ENCODE results near the gene TMEM242.

- TF ChIP-seq NRF1 (conservative IDR thresholded peaks at IDR 0.05; ENCODE audit: low read depth, low read length) = no peak
- no peak for TF ChIP-seq SPI1 (IDR thresholded peaks at IDR 0.05; ENCODE audit: borderline replicate concordance, insufficient read depth, low read depth, low read length)
- TF ChIP-seq DPF2 (IDR thresholded peaks at IDR 0.05) = no peak
- TF ChIP-seq TCF7 (IDR thresholded peaks at IDR 0.05; ENCODE audit: borderline replicate concordance) = no peak
- TF ChIP-seq TAF1 (IDR thresholded peaks at IDR 0.05; ENCODE audit: borderline replicate concordance, low read depth, low read length) = no peak
- TF ChIP-seq CHD2 (IDR thresholded peaks at IDR 0.05; ENCODE audit: borderline replicate concordance, low read depth, low read length) = no peak
- no peak for TF ChIP-seq IRF3 (IDR thresholded peaks at IDR 0.05)
- TF ChIP-seq CTCF (IDR thresholded peaks at IDR 0.05 in 2 of 3, conservative IDR thresholded peaks at IDR 0.05 in 1 of 3; ENCODE audit: control insufficient read depth in 2 of 3, extremely low read depth in 1 of 3, insufficient read depth in 1 of 3, low read depth in 3 of 3, low read length in 3 of 3) = no peak
- TF ChIP-seq PBX3 (IDR thresholded peaks at IDR 0.05; ENCODE audit: insufficient replicate concordance, low read depth, low read length) = no peak
- no peak for TF ChIP-seq SIN3A (IDR thresholded peaks at IDR 0.05; ENCODE audit: low read depth, low read length)
- no peak for TF ChIP-seq RUNX3 (IDR thresholded peaks at IDR 0.05; ENCODE audit: low read length)
- no peak for TF ChIP-seq NBN (IDR thresholded peaks at IDR 0.05)
Observed at GRCh38 chr6:157265635-157266034, 57.7 kb downstream of the TMEM242 start.
